Erythroblast (primary cell): ENCODE results near the gene ALDH6A1.

ENCODE experiments used
- GATA1 ChIP-seq: IDR thresholded peaks from 2 replicates; pipeline ENCODE4 v1.6.1; 2011; ENCODE audit warnings: low read depth, mild to moderate bottlenecking, control low read depth, low read length, moderate library complexity
- POLR2A ChIP-seq: IDR thresholded peaks from 2 replicates; pipeline ENCODE4 v1.6.1; 2011; ENCODE audit warnings: mild to moderate bottlenecking, low read length

GRCh38 chr14:74083161-74083560, 1.1 kb downstream of the ALDH6A1 start:
- TF ChIP-seq POLR2A, result no peak
- TF ChIP-seq GATA1, result no peak
